NCI-H1048 (cell line): ENCODE results near the gene ASPG.

ENCODE experiments used
- DNase-seq: peaks from one replicate; lab custom pipeline; 2025; lab: John Stamatoyannopoulos, UW

Gene ASPG

GRCh38 chr14:104093366-104094055 is 8.0 kb downstream of the ASPG start:
- DNase-seq = no peak

- no peak for DNase-seq
Observed at GRCh38 chr14:104094056-104094708, 8.7 kb downstream of the ASPG start.

GRCh38 chr14:104094709-104095425 is 9.4 kb downstream of the ASPG start:
- DNase-seq = no peak

- no peak for DNase-seq
Observed at GRCh38 chr14:104095426-104096310, 10.2 kb downstream of the ASPG start.

GRCh38 chr14:104096318-104096717 is 10.8 kb downstream of the ASPG start:
- no peak for DNase-seq

GRCh38 chr14:104096751-104097700 is 11.5 kb downstream of the ASPG start:
- DNase-seq = no peak

GRCh38 chr14:104098272-104099095 is 13.0 kb downstream of the ASPG start:
- DNase-seq = no peak

- DNase-seq = no peak
Observed at GRCh38 chr14:104099096-104100041, 13.9 kb downstream of the ASPG start.

- no peak for DNase-seq
Observed at GRCh38 chr14:104100171-104101085, 14.9 kb downstream of the ASPG start.

- no peak for DNase-seq
Observed at GRCh38 chr14:104101086-104101621, 15.7 kb downstream of the ASPG start.

- DNase-seq = no peak
Observed at GRCh38 chr14:104101651-104102281, 16.3 kb downstream of the ASPG start.

GRCh38 chr14:104102282-104102914 is 16.9 kb downstream of the ASPG start:
- DNase-seq = no peak

- DNase-seq = no peak
Observed at GRCh38 chr14:104103061-104103445, 17.6 kb downstream of the ASPG start.

GRCh38 chr14:104103446-104104075 is 18.1 kb downstream of the ASPG start:
- DNase-seq = no peak

GRCh38 chr14:104104076-104104901 is 18.8 kb downstream of the ASPG start:
- no peak for DNase-seq
